M059J (cell line): Measurements from ENCODE around the gene CEP164. TPM values are rescaled to one million over a fixed set of nuclear protein-coding genes. Genes with fewer than 3 reads are reported as not detected.

ENCODE experiments used
- DNase-seq: peaks from one replicate; pipeline ENCODE4 v3.0.0-alpha.2; 2012; ENCODE audit warnings: low read depth
- total RNA-seq: library from RNA; depleted of rRNA; stranded (reverse); fragments of >200 nt; shearing (Covaris generic); gene quantifications from 2 replicates; pipeline ENCODE4 v1.2.3, GENCODE V29; 2014

The CEP164 gene
- total RNA-seq, 1 experiment from 2014 or later: 20.6 TPM

GRCh38 chr11:117366248-117366647 is 38.6 kb downstream of the CEP164 start:
- no peak for DNase-seq

- DNase-seq: no peak
These were observed 39.2 kb downstream of the CEP164 start for GRCh38 chr11:117366875-117367274.

GRCh38 chr11:117369534-117369933 is 41.9 kb downstream of the CEP164 start:
- DNase-seq: no peak

- DNase-seq: no peak
These were observed 43.8 kb downstream of the CEP164 start for GRCh38 chr11:117371453-117371852.

GRCh38 chr11:117374316-117375055 is 46.8 kb downstream of the CEP164 start:
- no peak for DNase-seq

GRCh38 chr11:117375960-117376359 is 48.3 kb downstream of the CEP164 start:
- no peak for DNase-seq

- DNase-seq: no peak
These were observed 48.9 kb downstream of the CEP164 start for GRCh38 chr11:117376517-117376916.

- DNase-seq: no peak
These were observed 51.6 kb downstream of the CEP164 start for GRCh38 chr11:117378976-117379865.

- DNase-seq: no peak
These were observed 53.0 kb downstream of the CEP164 start for GRCh38 chr11:117380676-117381075.

- DNase-seq: no peak
These were observed 54.1 kb downstream of the CEP164 start for GRCh38 chr11:117381481-117382387.

- no peak for DNase-seq
These were observed 55.1 kb downstream of the CEP164 start for GRCh38 chr11:117382746-117383145.

- DNase-seq: peak; percentile 91
These were observed 56.4 kb downstream of the CEP164 start for GRCh38 chr11:117384045-117384444.

- DNase-seq: no peak
These were observed 57.8 kb downstream of the CEP164 start for GRCh38 chr11:117385471-117385870.

- no peak for DNase-seq
These were observed 58.3 kb downstream of the CEP164 start for GRCh38 chr11:117385906-117386305.

GRCh38 chr11:117387992-117388755 is 60.5 kb downstream of the CEP164 start:
- DNase-seq: peak; percentile 21

GRCh38 chr11:117390743-117391142 is 63.1 kb downstream of the CEP164 start:
- DNase-seq: no peak

- no peak for DNase-seq
These were observed 63.5 kb downstream of the CEP164 start for GRCh38 chr11:117391181-117391580.

GRCh38 chr11:117392001-117392690 is 64.5 kb downstream of the CEP164 start:
- no peak for DNase-seq

- DNase-seq: no peak
These were observed 65.3 kb downstream of the CEP164 start for GRCh38 chr11:117392979-117393378.

- DNase-seq: no peak
These were observed 66.7 kb downstream of the CEP164 start for GRCh38 chr11:117394221-117394925.
